K562 (cell line): Measurements from ENCODE around the gene RSU1. TPM values are rescaled to one million over a fixed set of nuclear protein-coding genes. Genes with fewer than 3 reads are reported as not detected.

Source experiments
- ATAC-seq: fragments of 200-7000 bp; cut with Tn5 transposase; 3 replicates; pipeline ENCODE4 v1.9.1; 2020; ENCODE audit warnings: moderate library complexity
- BruUV-seq: library from RNA; stranded (reverse); fragments of 400-500 nt; replicated peaks from 2 replicates; lab custom pipeline; 2021; lab: Mats Ljungman, UMichigan
- CTCF ChIA-PET: fragments of 300-600 bp; formaldehyde crosslinking; extraction: SDS; loops from one replicate; lab custom pipeline; 2021; ENCODE audit warnings: low intra/inter-chr PET ratio; lab: Yijun Ruan, JAX
- POLR2A ChIA-PET: fragments of 300-600, 350-650 bp; sonication (Branson Sonifier 250); formaldehyde crosslinking; extraction: SDS; loops from one replicate; lab custom pipeline; 2021; ENCODE audit warnings: antibody characterized with exemption, inconsistent platforms; lab: Yijun Ruan, JAX
- DNase-seq, 4 experiments: peaks; one replicate each; pipeline versions ENCODE4 v3.0.0 to v3.0.0-alpha.2; 2011 to 2018; ENCODE audit warnings: low spot score in 3 of 4, mixed read lengths in 3 of 4; ENCODE audit errors: extremely low read depth in 1 of 4
- FAIRE-seq: peaks from 2 replicates; lab custom pipeline; 2011; peaks lifted over from hg19 to GRCh38; lab: Jason Lieb, UNC
- H2AFZ ChIP-seq: 2 replicates; pipeline ENCODE4 v1.6.0; 2011; ENCODE audit warnings: low read depth, low read length, control low read depth, inconsistent platforms
- H3K27ac ChIP-seq: fragments of 200-600 bp; 3 replicates; pipeline ENCODE4 v1.8.0; 2011; ENCODE audit warnings: low read depth, mild to moderate bottlenecking, control low read depth, inconsistent platforms, low read length, moderate library complexity, mixed read lengths; ENCODE audit errors: extremely low read depth
- H3K27me3 ChIP-seq, 2 experiments: fragments of 300-600 bp in 1 of 2; 2 replicates in 1 of 2; 3 replicates in 1 of 2; pipeline versions ENCODE4 v1.6.0 to v1.8.0; 2011; ENCODE audit warnings: inconsistent platforms in 2 of 2, low read length in 2 of 2, mild to moderate bottlenecking in 1 of 2, mixed read lengths in 1 of 2, moderate library complexity in 1 of 2; ENCODE audit not compliant: control insufficient read depth in 2 of 2, insufficient read depth in 2 of 2
- H3K36me3 ChIP-seq: fragments of 300-600 bp; 3 replicates; pipeline ENCODE4 v1.8.0; 2011; ENCODE audit warnings: mild to moderate bottlenecking, low read length, inconsistent platforms; ENCODE audit not compliant: control insufficient read depth, insufficient read depth
- H3K4me1 ChIP-seq, 2 experiments: fragments of 200-600 bp in 1 of 2; replicated peaks in 1 of 2; 2 replicates in 1 of 2; 3 replicates in 1 of 2; pipeline versions ENCODE4 v1.5.1 to v1.8.0; 2011; ENCODE audit warnings: inconsistent platforms in 2 of 2, low read length in 2 of 2, mild to moderate bottlenecking in 1 of 2, mixed read lengths in 1 of 2, moderate library complexity in 1 of 2; ENCODE audit not compliant: control insufficient read depth in 2 of 2, insufficient read depth in 2 of 2
- H3K4me2 ChIP-seq: 2 replicates; pipeline ENCODE4 v1.6.1; 2011; ENCODE audit warnings: low read length, control low read depth, inconsistent platforms, mixed read lengths; ENCODE audit not compliant: insufficient read depth
- H3K4me3 ChIP-seq: fragments of 200-600 bp; sonication (generic), shearing (Covaris generic); 2 replicates; pipeline ENCODE4 v1.5.1; 2016; ENCODE audit warnings: control low read depth, inconsistent platforms
- H3K79me2 ChIP-seq: fragments of 200-600 bp; 3 replicates; pipeline ENCODE4 v1.8.0; 2011; ENCODE audit warnings: low read length, inconsistent platforms; ENCODE audit not compliant: control insufficient read depth, insufficient read depth
- H3K9ac ChIP-seq, 2 experiments: 2 replicates each; pipeline versions ENCODE4 v1.6.0 to v1.6.1; 2011; ENCODE audit warnings: low read depth in 2 of 2, low read length in 2 of 2, control low read depth in 1 of 2, inconsistent platforms in 1 of 2, mild to moderate bottlenecking in 1 of 2, mixed read lengths in 1 of 2; ENCODE audit not compliant: insufficient read depth in 1 of 2
- H3K9me1 ChIP-seq: one replicate; pipeline ENCODE4 v1.6.0; 2011; ENCODE audit warnings: inconsistent platforms, mild to moderate bottlenecking, low read length, moderate library complexity; ENCODE audit not compliant: control insufficient read depth, insufficient read depth
- H3K9me3 ChIP-seq: replicated peaks from 2 replicates; pipeline ENCODE4 v1.5.1; 2011; ENCODE audit warnings: low read depth, low read length, inconsistent platforms; ENCODE audit not compliant: control insufficient read depth, insufficient read depth
- H4K20me1 ChIP-seq: replicated peaks from 2 replicates; pipeline ENCODE4 v1.6.1; 2011; ENCODE audit warnings: low read length, inconsistent platforms, mixed read lengths; ENCODE audit not compliant: control insufficient read depth, insufficient read depth
- CBFA2T2 ChIP-seq: fragments of 450-650 bp; conservative IDR thresholded peaks from 2 replicates; pipeline ENCODE4 v1.6.1; 2017; ENCODE audit warnings: mild to moderate bottlenecking
- HEY1 ChIP-seq: fragments of 250-450 bp; sonication (Bioruptor Pico); IDR thresholded peaks from 2 replicates; pipeline ENCODE4 v1.5.0; 2020; ENCODE audit warnings: mild to moderate bottlenecking, moderate library complexity, borderline replicate concordance
- RFX1 ChIP-seq: fragments of 450-650 bp; IDR thresholded peaks from 2 replicates; pipeline ENCODE4 v1.6.1; 2016; ENCODE audit warnings: mild to moderate bottlenecking, moderate library complexity
- SMARCC2 ChIP-seq: fragments of 450-650 bp; IDR thresholded peaks from 2 replicates; pipeline ENCODE4 v1.6.1; 2017; ENCODE audit warnings: antibody characterized with exemption, moderate library complexity, mild to moderate bottlenecking, low read depth
- SRSF9 ChIP-seq: fragments of 200-400 bp; formaldehyde crosslinking; IDR thresholded peaks from 2 replicates; pipeline ENCODE4 v1.6.1; 2017; ENCODE audit warnings: low read depth, low read length, borderline replicate concordance
- ZKSCAN3 ChIP-seq: fragments of 250-450 bp; sonication (Bioruptor Pico); IDR thresholded peaks from 2 replicates; pipeline ENCODE4 v1.4.0; 2020
- ZKSCAN8 ChIP-seq: fragments of 200-800 bp; sonication (Bioruptor generic); IDR thresholded peaks from 2 replicates; pipeline ENCODE4 v1.6.1; 2016; ENCODE audit warnings: missing genetic modification characterization, missing compliant biosample characterization
- ZNF197 ChIP-seq: fragments of 200-800 bp; sonication (Bioruptor generic); IDR thresholded peaks from 2 replicates; pipeline ENCODE4 v1.6.1; 2016; ENCODE audit warnings: low read depth, missing genetic modification characterization, missing compliant biosample characterization
- ZNF445 ChIP-seq: fragments of 250-450 bp; sonication (Bioruptor Pico); IDR thresholded peaks from 2 replicates; pipeline ENCODE4 v1.4.0; 2020; ENCODE audit warnings: low read depth, mild to moderate bottlenecking, moderate library complexity
- WGBS: fragments of 100-300 bp; shearing (Covaris generic); methylation state at CpG from one replicate; pipeline ENCODE4 v1.1.6; 2016; ENCODE audit warnings: low coverage, mixed read lengths; ENCODE audit not compliant: insufficient coverage; ENCODE audit errors: missing lambda C conversion rate; 5-methylcytosine and 5-hydroxymethylcytosine counted together
- in situ Hi-C: fragments of 300-500 bp; cut with MboI; formaldehyde crosslinking; loops from 4 replicates; pipeline ENCODE4 v1.15.0; 2018; ENCODE audit warnings: inconsistent platforms, mixed read lengths
- intact Hi-C: fragments of 100-400 bp; cut with micrococcal nuclease; formaldehyde crosslinking; loops from 2 replicates; pipeline ENCODE4 v1.14.2; 2022
- polyA plus RNA-seq, 8 experiments: library from polyadenylated mRNA; depleted of rRNA in 4 of 8; stranded (reverse) in 5 of 8; unstranded in 3 of 8; fragments of >200 nt; fragmentation: Nextera tagmentation in 2 of 8; fragmentation: Illumina TruSeq in 1 of 8; extraction: Ambion mirVana in 2 of 8; extraction: Trizol in 1 of 8; gene quantifications; 2 replicates each; pipeline versions ENCODE4 v1.2.1 to v1.2.3, GENCODE V29; 2011 to 2014; ENCODE audit warnings: inconsistent platforms in 1 of 8, missing spikeins in 1 of 8
- total RNA-seq, 7 experiments: library from RNA; depleted of rRNA in 6 of 7; stranded (reverse); fragments of >200 nt in 6 of 7; fragmentation: Illumina TruSeq in 2 of 7; extraction: Trizol in 2 of 7; gene quantifications; 2 replicates each; pipeline versions ENCODE4 v1.2.1 to v1.2.3, GENCODE V29; 2011 to 2021; ENCODE audit warnings: low replicate concordance in 1 of 7
- TF ChIP-seq, protein P1 (sequence below): fragments of 250-450 bp; sonication (Bioruptor Pico); IDR thresholded peaks from 2 replicates; pipeline ENCODE4 v1.4.0; 2020
- TF ChIP-seq, protein P2 (sequence below): sonication (generic); formaldehyde crosslinking; IDR thresholded peaks from 2 replicates; pipeline ENCODE4 v1.9.0; 2022; ENCODE audit warnings: mild to moderate bottlenecking, missing genetic modification reagents

Gene RSU1
- total and polyA plus RNA-seq, 9 of the 15 experiments (the other 6 are each of a cell fraction or from before 2014, with no cell fraction given) = 18.8 to 67.3 (median 31.5) TPM

DNA sequence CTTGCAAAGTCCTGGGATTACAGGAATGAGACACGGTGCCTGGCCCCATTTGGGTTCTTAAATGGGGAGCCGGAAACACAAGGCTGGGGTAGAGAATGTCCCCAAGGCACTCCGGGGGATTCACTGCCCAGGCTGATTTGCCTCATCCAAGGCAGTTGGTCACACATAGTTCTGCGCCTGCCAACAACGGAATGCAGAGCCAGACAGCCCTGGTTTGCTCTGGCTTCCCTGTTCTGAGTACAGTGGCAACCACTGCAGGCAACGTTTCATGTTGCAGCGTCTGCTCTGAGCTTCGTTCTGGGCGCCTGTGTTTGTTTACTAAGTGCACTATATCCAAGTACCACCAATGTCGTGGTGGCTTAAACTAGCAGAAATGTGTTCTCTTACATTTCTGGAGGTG lies 233.8 kb downstream of the RSU1 start:
- POLR2A ChIA-PET = interaction anchor here (0.5 kb wide), 1 partner anchor 14 kb away, joined by 3 read pairs; no protein-coding TSS in a partner anchor
- in situ Hi-C loops = no loop called here
- WGBS = 0% methylated on average over 10 of the region's 10 CpGs
- no peaks in the 10 kb centered on the region for H3K79me2 ChIP-seq
- no peak overlapping the region for H2AFZ ChIP-seq
- no peaks in the 10 kb centered on the region for H3K9me1 ChIP-seq
- FAIRE-seq = no peak
- no peaks in the 10 kb centered on the region for H3K36me3 ChIP-seq
- H3K27ac ChIP-seq = no peak overlapping the region
- peaks cover 5 to 7% of the 10 kb centered on the region in 2 experiments; a peak in 4 of 5 replicates for H3K27me3 ChIP-seq
- no peak overlapping the region for H3K9ac ChIP-seq
- intact Hi-C loops = no loop called here
- ATAC-seq = no peak
- DNase-seq = no peak
- CTCF ChIA-PET = no interaction called here
- no peaks in the 10 kb centered on the region for H3K9me3 ChIP-seq
- no peaks in the 10 kb centered on the region for H4K20me1 ChIP-seq
- H3K4me1 ChIP-seq = no peaks in the 10 kb centered on the region
- H3K4me3 ChIP-seq = no peak overlapping the region
- no peak for TF ChIP-seq HEY1 (CRISPR knock-in tag)
- TF ChIP-seq ZKSCAN8 = no peak
- TF ChIP-seq ZNF445 = no peak
- TF ChIP-seq CBFA2T2 = no peak
- TF ChIP-seq SRSF9 = no peak
- no peak for TF ChIP-seq RFX1
- TF ChIP-seq ZNF197 (CRISPR knock-in tag) = no peak
- no peak for TF ChIP-seq SMARCC2
- no peak for TF ChIP-seq ZKSCAN3 (CRISPR knock-in tag)
- TF ChIP-seq, protein P1, sequence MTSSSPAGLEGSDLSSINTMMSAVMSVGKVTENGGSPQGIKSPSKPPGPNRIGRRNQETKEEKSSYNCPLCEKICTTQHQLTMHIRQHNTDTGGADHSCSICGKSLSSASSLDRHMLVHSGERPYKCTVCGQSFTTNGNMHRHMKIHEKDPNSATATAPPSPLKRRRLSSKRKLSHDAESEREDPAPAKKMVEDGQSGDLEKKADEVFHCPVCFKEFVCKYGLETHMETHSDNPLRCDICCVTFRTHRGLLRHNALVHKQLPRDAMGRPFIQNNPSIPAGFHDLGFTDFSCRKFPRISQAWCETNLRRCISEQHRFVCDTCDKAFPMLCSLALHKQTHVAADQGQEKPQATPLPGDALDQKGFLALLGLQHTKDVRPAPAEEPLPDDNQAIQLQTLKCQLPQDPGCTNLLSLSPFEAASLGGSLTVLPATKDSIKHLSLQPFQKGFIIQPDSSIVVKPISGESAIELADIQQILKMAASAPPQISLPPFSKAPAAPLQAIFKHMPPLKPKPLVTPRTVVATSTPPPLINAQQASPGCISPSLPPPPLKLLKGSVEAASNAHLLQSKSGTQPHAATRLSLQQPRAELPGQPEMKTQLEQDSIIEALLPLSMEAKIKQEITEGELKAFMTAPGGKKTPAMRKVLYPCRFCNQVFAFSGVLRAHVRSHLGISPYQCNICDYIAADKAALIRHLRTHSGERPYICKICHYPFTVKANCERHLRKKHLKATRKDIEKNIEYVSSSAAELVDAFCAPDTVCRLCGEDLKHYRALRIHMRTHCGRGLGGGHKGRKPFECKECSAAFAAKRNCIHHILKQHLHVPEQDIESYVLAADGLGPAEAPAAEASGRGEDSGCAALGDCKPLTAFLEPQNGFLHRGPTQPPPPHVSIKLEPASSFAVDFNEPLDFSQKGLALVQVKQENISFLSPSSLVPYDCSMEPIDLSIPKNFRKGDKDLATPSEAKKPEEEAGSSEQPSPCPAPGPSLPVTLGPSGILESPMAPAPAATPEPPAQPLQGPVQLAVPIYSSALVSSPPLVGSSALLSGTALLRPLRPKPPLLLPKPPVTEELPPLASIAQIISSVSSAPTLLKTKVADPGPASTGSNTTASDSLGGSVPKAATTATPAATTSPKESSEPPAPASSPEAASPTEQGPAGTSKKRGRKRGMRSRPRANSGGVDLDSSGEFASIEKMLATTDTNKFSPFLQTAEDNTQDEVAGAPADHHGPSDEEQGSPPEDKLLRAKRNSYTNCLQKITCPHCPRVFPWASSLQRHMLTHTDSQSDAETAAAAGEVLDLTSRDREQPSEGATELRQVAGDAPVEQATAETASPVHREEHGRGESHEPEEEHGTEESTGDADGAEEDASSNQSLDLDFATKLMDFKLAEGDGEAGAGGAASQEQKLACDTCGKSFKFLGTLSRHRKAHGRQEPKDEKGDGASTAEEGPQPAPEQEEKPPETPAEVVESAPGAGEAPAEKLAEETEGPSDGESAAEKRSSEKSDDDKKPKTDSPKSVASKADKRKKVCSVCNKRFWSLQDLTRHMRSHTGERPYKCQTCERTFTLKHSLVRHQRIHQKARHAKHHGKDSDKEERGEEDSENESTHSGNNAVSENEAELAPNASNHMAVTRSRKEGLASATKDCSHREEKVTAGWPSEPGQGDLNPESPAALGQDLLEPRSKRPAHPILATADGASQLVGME (CRISPR knock-in tag) = no peak
- TF ChIP-seq, protein P2, sequence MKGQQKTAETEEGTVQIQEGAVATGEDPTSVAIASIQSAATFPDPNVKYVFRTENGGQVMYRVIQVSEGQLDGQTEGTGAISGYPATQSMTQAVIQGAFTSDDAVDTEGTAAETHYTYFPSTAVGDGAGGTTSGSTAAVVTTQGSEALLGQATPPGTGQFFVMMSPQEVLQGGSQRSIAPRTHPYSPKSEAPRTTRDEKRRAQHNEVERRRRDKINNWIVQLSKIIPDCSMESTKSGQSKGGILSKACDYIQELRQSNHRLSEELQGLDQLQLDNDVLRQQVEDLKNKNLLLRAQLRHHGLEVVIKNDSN (CRISPR knock-in tag) = no peak
- TF ChIP-seq, all 486 proteins: peak for 0
- H3K4me2 ChIP-seq = no peak overlapping the region
- BruUV-seq = no TSS peak
